Limb (tissue), 2 donors: ENCODE data around the gene MBP.
"Not testable (repeated sequence)": the region's sequence is repeated elsewhere in the genome, so short reads cannot be mapped to it uniquely, and the experiment has no call there.

ENCODE experiments used
- DNase-seq, 2 donors: peaks; one replicate each; pipeline ENCODE4 v3.0.0-alpha.2; 2016; ENCODE audit errors: extremely low spot score in 2 of 2

MBP gene

GRCh38 chr18:76953583-76954233 lies 178.9 kb downstream of the MBP start:
- peak in 1 of 2 donors; percentile 68 for DNase-seq

DNA sequence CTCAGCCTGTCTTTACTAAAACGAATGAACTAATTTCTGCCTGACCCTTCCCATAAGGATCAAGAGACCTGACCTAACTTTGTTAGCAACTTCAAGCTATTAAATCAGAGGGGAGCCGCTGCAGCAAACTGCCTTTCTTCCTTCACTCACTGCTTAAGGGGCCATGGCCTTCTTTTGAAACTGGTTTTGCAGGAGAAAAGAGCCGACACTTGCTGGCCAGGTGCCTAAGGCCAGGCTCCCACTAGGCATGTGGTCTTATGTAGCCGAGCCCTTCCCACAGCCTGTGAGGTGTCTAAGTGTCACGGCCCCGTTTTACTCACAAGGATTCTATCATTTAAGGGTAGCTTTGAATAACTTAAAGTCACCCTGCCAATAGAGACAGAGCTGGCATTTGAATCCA lies 179.4 kb downstream of the MBP start:
- DNase-seq = no peak

DNA sequence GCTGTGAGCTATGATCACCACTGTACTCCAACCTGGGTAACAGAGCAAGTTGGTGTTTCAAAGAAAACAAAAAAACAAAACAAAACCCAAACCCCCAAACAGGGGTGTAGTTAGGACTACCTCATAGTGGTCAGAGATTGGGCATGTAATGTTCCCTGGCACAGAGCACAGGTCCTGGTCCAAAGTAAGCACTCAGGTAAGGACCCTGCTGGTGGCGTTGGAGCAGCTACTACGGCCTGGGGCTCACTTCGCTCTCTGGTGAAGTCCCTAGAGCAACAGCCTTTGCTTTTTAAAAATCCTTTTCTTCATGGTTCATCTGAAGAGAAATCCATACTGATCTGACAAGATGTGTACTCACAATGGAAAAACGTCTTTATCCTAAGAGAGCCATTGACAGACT lies 179.8 kb downstream of the MBP start:
- no peak for DNase-seq

DNA sequence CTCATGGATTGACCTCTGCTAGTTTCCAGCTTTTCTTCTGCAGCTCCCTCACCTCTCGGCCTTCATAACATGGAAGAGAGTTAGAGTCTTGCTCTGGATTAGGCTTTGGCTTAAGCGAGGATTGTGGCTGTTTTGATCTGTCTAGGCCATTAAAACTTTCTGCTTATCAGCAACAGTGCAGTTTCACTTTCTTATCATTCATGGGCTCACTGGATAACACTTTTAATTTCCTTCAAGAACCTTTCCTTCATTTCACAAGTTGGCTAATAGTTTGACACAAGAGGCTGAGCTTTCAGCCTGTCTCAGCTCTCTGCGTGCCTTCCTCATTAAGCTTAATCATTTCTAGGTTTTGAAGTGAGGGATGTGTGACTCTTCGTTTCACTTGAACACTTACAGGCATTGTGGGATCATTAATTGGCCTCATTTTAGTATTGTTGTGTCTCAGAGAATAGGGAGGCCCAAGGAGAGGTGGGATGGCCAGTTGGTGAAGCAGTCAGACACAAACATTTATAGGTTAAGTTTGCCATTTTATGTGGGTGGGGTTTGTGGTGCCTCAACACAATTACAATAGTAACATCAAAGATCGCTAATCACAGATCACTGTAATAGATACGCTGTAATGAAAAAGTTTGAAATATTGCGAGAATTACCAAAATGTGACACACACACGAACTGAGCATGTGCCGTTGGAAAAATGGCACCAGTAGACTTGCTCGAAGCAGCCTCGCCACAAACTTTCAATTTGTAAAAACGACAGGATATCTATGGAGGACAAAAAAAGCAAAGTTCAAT lies 180.9 kb downstream of the MBP start:
- no peak for DNase-seq

GRCh38 chr18:76948345-76948744 lies 184.2 kb downstream of the MBP start:
- no peak for DNase-seq

DNA sequence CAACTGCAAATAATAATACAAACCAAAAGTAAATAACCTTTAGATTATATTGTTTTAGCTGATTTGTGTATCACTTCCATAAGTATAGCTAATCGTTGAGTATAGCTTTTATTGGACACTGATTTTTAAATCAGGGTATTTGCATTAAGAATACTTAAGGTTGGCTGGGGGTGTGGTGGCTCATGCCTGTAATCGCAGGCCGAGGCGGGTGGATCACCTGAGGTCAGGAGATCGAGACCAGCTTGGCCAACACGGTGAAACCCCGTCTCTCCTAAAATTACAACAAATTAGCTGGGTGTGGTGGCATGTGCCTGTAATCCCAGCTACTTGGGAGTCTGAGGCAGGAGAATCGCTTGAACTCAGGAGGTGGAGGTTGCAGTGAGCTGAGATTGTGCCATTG lies 188.2 kb downstream of the MBP start:
- DNase-seq = not testable (repeated sequence)

DNA sequence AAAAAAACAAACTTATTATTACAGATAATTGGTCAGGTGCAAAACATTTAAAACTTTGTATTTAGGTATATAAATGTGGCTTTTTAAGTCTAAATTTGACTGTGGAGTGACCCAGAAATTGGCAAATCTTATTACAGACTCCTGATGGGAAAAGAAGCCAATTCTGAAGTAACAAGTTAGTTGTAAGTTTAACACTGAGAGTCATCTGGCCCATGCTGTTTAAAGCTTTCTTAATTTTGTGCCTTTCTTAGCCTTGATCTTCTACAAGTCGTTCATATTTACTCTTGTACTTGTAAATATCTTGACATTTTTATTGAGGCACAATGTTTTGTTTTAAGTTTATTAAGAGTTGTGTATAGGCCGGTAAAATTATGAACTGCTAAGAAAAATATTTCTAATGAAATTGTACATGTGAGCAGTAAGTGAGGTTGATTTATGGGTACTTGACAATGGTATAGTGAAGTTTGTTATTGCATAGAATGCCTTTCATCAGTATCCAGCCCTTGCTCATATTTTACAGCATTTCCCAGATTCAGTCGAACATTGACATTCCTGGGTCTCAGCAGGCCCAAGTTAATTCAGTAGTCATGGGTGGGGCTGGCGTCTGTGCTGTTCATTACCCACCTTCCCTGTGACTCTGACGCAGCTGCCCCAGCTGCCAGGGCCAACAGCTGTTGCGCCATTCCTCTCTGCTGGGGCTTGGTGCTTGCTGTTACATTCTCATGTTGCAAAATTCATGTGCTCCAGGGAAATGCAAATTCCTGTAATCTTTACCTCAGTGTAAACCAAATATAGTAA lies 188.8 kb downstream of the MBP start:
- DNase-seq = peak in 1 of 2 donors; percentile 24

DNA sequence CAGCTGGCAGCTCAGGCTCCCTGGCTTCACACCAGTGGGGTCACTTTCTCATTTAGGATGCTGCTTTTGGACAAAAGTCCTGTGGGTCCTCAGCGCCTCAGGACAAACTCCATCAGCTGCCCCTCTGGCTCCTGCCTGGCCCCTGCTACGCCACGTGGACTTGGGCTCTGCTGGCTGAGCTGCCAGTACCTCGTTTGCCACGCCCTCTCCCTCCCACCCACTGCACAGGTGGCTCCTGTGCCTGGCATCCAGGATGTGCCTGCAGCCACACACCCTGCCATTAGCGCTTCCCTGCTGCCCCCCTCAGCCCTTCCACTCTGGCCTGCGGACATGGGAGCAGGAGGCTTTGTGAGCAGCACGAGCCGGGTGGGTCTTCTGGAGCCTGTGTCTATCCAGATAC lies 191.3 kb downstream of the MBP start:
- DNase-seq = no peak

DNA sequence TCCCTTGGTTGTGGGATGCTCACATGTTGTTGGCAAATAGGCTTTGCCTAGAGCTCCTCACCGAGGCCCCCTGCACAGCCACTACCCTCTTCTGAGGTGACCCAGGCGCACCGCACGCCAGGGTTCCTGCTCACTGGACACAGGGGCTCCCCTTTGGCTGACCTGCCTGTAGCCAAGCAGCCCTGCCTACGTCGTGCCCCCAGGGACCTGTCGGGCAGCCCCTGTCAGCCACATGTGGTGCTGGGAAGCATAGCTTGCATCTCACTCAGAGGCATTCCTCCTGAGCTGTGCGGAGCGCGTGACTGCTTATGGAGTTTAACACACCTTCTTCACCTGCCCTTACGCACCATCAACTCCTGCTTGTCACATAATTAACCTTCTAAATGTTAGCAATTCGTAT lies 194.0 kb downstream of the MBP start:
- no peak for DNase-seq

DNA sequence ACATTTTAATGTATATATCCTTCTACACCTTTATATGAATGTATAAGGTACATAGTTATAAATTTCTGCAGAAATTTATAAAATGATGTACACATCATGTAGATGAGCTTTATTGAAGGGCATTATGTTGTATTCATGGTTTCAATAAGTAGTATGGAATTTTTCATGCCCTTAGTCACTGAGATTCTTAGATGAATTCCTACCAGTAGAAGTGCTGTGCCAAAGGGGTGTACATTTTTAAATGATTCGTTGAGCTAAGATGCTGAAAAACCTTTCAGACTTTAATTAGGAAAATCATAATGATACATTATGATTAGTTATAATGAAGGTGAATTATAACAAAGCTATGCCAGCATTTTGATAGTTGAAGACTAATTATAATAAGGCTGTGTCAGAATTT lies 195.0 kb downstream of the MBP start:
- DNase-seq = no peak

GRCh38 chr18:76936877-76937276 lies 195.7 kb downstream of the MBP start:
- no peak for DNase-seq

DNA sequence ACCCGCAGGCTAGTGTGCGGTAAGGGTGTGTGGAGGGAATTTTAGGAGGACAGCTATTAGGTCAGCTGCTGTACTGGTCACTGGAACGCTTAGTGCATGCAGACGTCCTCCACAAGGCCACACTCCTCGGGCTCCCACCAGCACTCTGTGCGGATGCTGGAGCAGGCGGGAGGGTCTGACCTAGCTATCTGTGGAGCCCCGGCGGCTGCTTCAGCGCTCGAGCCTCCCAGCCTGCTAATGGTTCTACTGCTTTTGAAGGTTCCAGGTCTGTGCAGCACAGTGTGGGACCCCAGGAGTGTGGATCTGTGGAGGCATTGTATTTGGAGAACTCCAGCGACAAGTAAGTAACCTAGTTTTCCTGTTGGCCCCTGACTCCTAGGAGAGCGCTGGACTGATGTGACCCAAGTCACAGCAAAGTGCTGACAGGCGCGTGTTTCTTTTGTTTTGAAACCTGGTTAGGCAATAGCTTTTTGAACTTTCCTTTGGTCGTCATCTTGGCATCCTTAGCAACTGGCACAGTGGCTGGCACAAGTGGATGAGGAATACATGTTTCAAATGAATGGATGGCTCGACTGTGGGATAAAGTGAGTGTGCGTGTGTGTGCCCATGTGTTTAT lies 196.8 kb downstream of the MBP start:
- no peak for DNase-seq

GRCh38 chr18:76932026-76932819 lies 200.4 kb downstream of the MBP start:
- DNase-seq = no peak

- no peak for DNase-seq
Measured at GRCh38 chr18:76931171-76931570, 201.4 kb downstream of the MBP start.
